Body of pancreas (tissue), 4 donors: ENCODE results near the gene SPAG9. TPM values are rescaled to one million over a fixed set of nuclear protein-coding genes. Genes with fewer than 3 reads are reported as not detected.
A peak's percentile ranks its signal among the peaks of the same experiment; 100 is the strongest.

ENCODE experiments used
- ATAC-seq: fragments of 150-250 bp; one replicate; pipeline ENCODE4 v1.9.1; 2016
- DNase-seq, 4 donors: peaks; one replicate each; pipeline ENCODE4 v3.0.0-alpha.2; 2019
- H3K27ac ChIP-seq, 4 donors: fragments of 200-600 bp; sonication (generic); 1 replicate in 3 of 4; 2 replicates in 1 of 4; pipeline versions ENCODE4 v1.5.1 to v1.6.1; 2016 to 2019; ENCODE audit warnings: mild to moderate bottlenecking in 1 of 4, mixed read lengths in 1 of 4, moderate library complexity in 1 of 4
- H3K27me3 ChIP-seq, 2 donors: fragments of 200-600 bp; sonication (generic); one replicate each; pipeline ENCODE4 v1.6.0; 2016; ENCODE audit warnings: mild to moderate bottlenecking in 1 of 2
- H3K36me3 ChIP-seq, 2 donors: fragments of 200-600 bp; sonication (generic); replicated peaks in 1 of 2; 2 replicates each; pipeline ENCODE4 v1.5.1; 2016; ENCODE audit warnings: low read depth in 2 of 2; ENCODE audit not compliant: insufficient read depth in 1 of 2
- H3K4me1 ChIP-seq: fragments of 200-600 bp; sonication (generic); one replicate; pipeline ENCODE4 v1.6.0; 2016
- H3K4me3 ChIP-seq, 2 donors: fragments of 200-600 bp; sonication (generic); 1 replicate in 1 of 2; 2 replicates in 1 of 2; pipeline ENCODE4 v1.5.1; 2016 to 2019
- H3K9me3 ChIP-seq, 3 donors: fragments of 200-600 bp; sonication (generic); 1 replicate in 2 of 3; 2 replicates in 1 of 3; pipeline ENCODE4 v1.5.1; 2016
- CTCF ChIP-seq, 7 experiments: fragments of 450-650 bp in 4 of 7; fragments of 200-600 bp in 3 of 7; sonication (generic) in 3 of 7; IDR thresholded peaks; one replicate each; pipeline ENCODE4 v1.5.1; 2016 to 2019; ENCODE audit warnings: antibody characterized with exemption in 7 of 7
- POLR2A ChIP-seq, 3 donors: fragments of 450-650 bp; IDR thresholded peaks; one replicate each; pipeline ENCODE4 v1.6.1; 2016; ENCODE audit warnings: antibody characterized with exemption in 3 of 3, mild to moderate bottlenecking in 2 of 3
- WGBS, 2 donors: methylation state at CpG; one replicate each; pipeline ENCODE4 v1.1.5; 2017; 5-methylcytosine and 5-hydroxymethylcytosine counted together
- intact Hi-C: fragments of 100-400 bp; cut with DNase I; formaldehyde crosslinking; loops from one replicate; pipeline ENCODE4 v1.15.1; 2023
- total RNA-seq, 2 donors: library from RNA; depleted of rRNA; stranded (reverse); fragments of >200 nt; gene quantifications; one replicate each; pipeline ENCODE4 v1.1.0, GENCODE V29; 2016

SPAG9 gene
- total RNA-seq, 2 donors from 2014 or later = 49.8 to 76.8 TPM

- H3K4me1 ChIP-seq = no peaks in the 10 kb centered on the region
- peaks cover 0 to 8% of the 10 kb centered on the region in 2 donors for H3K36me3 ChIP-seq
- TF ChIP-seq CTCF (IDR thresholded peaks at IDR 0.05) = no peak
- no peak for TF ChIP-seq POLR2A (IDR thresholded peaks at IDR 0.05)
- ATAC-seq (no peak), DNase-seq (no peak)
- H3K9me3 ChIP-seq = no peaks in the 10 kb centered on the region
- no peak overlapping the region for H3K27ac ChIP-seq
- H3K4me3 ChIP-seq = no peak overlapping the region
- 89 to 97% methylated on average over 3 of the region's 3 CpGs for WGBS, 2 donors
- intact Hi-C loops = no loop called here
- no peaks in the 10 kb centered on the region for H3K27me3 ChIP-seq
Observed at GRCh38 chr17:51076821-51077220, 43.8 kb downstream of the SPAG9 start.

GRCh38 chr17:51071556-51071955 lies 49.1 kb downstream of the SPAG9 start:
- no peaks in the 10 kb centered on the region for H3K27me3 ChIP-seq
- H3K4me1 ChIP-seq = peaks cover 17% of the 10 kb centered on the region
- H3K9me3 ChIP-seq = no peaks in the 10 kb centered on the region
- no peak overlapping the region for H3K4me3 ChIP-seq
- no peak overlapping the region for H3K27ac ChIP-seq
- ATAC-seq (no peak), DNase-seq (no peak)
- no peaks in the 10 kb centered on the region for H3K36me3 ChIP-seq
- TF ChIP-seq POLR2A (IDR thresholded peaks at IDR 0.05) (no peak), CTCF (IDR thresholded peaks at IDR 0.05) (no peak)
- intact Hi-C loops = no loop called here

- Histone ChIP-seq H3K9me3 (no peaks in the 10 kb centered on the region), H3K4me3 (no peak overlapping the region), H3K27ac (no peak overlapping the region), H3K4me1 (peaks cover 26% of the 10 kb centered on the region), H3K36me3 (no peaks in the 10 kb centered on the region), H3K27me3 (no peaks in the 10 kb centered on the region)
- ATAC-seq = no peak
- TF ChIP-seq POLR2A (IDR thresholded peaks at IDR 0.05) (no peak), CTCF (IDR thresholded peaks at IDR 0.05) (no peak)
- 100% methylated on average over 1 of the region's 1 CpG for WGBS, 2 donors
- intact Hi-C loops = no loop called here
- no peak for DNase-seq
Observed at GRCh38 chr17:51065466-51065865, 55.2 kb downstream of the SPAG9 start.

- no peaks in the 10 kb centered on the region for H3K36me3 ChIP-seq
- H3K4me1 ChIP-seq = peaks cover 21% of the 10 kb centered on the region
- WGBS, 2 donors = 61 to 83% methylated on average over 1 of the region's 1 CpG
- no peak overlapping the region for H3K4me3 ChIP-seq
- H3K27me3 ChIP-seq = no peaks in the 10 kb centered on the region
- DNase-seq (no peak), ATAC-seq (no peak)
- H3K9me3 ChIP-seq = no peaks in the 10 kb centered on the region
- TF ChIP-seq POLR2A (IDR thresholded peaks at IDR 0.05) (no peak), CTCF (IDR thresholded peaks at IDR 0.05) (no peak)
- no peak overlapping the region for H3K27ac ChIP-seq
- intact Hi-C loops = no loop called here
Observed at GRCh38 chr17:51064061-51064735, 56.5 kb downstream of the SPAG9 start.

- no peaks in the 10 kb centered on the region for H3K9me3 ChIP-seq
- DNase-seq (peak in 2 of 4 donors; percentile 37 to 45), ATAC-seq (peak; percentile 45)
- TF ChIP-seq CTCF (IDR thresholded peaks at IDR 0.05) = no peak
- no peak for TF ChIP-seq POLR2A (IDR thresholded peaks at IDR 0.05)
- no peak overlapping the region for H3K4me3 ChIP-seq
- no peaks in the 10 kb centered on the region for H3K27me3 ChIP-seq
- intact Hi-C loops = no loop called here
- no peak overlapping the region for H3K27ac ChIP-seq
- H3K4me1 ChIP-seq = peaks cover 37% of the 10 kb centered on the region
- 87 to 98% methylated on average over 5 of the region's 5 CpGs for WGBS, 2 donors
- no peaks in the 10 kb centered on the region for H3K36me3 ChIP-seq
Observed at GRCh38 chr17:51060396-51060795, 60.3 kb downstream of the SPAG9 start.
